HG02884 (cell line): ENCODE measurements around the gene COL12A1.

Source experiments
- ATAC-seq: cut with Tn5 transposase; IDR thresholded peaks from one replicate; pipeline ENCODE4 v1.9.1; 2021; ENCODE audit warnings: mild to moderate bottlenecking, moderate library complexity; ENCODE audit not compliant: unreplicated experiment

Gene COL12A1

DNA sequence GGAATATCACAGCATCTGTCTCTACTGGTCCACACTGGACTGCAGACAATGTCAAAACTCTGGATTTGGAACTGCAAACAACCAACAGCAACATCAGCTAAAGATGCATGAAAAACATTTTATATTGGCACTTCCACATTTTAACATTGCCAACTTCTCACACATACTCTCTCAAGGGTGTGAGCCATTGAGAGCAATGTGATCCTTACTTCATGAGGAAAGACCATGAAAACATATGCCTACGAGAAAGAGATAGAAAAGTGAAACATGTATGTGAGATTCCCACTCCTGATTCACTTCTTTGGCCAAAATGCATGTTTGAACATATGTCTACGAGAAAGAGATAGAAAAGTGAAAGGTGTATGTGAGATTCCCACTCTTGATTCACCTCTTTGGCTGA lies 99.4 kb downstream of the COL12A1 start:
- ATAC-seq, result no peak

DNA sequence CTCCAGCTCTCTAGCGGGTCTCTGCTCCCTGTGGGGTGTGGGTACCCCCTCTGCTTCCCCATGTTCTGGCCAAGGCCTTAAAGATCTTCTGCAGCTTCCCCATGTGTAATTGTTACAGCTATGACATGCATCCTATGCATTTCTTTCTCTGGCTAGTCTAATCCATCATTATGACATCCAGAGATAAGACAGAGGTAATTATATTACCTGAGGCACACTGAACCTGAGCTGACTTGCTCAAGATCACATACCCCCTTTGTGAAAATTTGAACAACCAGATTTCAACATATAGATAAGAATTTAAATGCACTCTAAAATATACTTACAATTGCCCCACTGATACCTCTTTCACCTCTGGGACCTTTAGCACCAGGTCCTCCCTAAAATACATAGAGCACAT lies 102.4 kb downstream of the COL12A1 start:
- no peak for ATAC-seq

- ATAC-seq, result no peak
These were observed 103.6 kb downstream of the COL12A1 start for GRCh38 chr6:75102301-75102700.

DNA sequence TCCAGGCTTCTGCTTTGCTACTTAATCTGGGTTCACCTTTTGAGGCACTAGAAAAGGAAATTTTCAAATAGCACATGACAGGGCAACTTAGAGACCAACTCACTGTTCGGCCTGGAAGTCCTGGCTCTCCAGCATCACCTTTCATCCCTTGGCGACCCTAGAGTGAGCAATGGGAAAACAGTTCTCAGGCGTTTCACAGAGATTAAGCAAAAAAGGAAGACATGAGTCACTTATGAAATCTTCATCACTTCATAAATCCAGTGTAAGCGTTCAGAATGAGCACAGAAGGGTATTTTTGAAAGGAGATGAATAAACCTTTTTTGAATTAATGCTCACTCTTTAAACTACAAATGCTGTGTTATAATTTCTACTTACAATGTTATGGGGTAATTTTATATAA lies 104.0 kb downstream of the COL12A1 start:
- ATAC-seq, result no peak

DNA sequence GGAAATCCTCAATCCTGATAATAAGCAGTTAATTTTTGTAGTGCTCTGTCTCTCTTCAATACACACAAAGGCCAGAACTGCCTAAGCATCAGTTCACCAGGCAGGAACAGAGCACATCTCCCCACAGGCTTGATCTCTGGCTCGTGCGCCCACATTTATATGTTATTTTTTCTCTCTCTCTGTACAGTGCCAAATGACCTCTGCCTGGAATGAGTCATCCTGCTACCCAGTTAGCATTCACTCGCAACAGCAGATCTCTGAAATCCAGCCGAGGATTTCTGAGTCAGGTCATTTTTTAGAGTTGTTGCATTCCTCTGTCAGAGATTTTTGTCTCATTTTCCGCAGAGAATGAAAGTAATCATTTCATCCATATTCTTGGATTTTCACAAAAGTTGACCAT lies 107.1 kb downstream of the COL12A1 start:
- ATAC-seq, result no peak

DNA sequence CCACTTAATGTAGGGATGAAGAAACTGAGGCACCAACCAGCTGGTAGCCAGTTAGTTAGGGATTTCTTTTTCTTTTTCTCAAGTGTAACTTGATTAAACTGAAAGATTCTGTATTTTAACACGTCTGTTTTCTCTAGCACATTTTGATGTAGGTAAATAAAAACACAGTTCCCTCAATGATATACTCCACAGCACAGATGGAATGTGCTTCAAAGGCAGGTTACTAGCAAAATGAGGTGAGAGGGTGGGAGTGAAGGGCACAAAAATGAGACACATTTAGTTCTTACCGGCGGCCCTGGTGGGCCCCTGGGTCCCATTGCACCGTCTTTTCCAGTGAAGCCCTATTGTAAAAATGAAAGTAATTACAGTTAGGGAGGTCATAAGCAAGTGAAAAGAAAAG lies 108.9 kb downstream of the COL12A1 start:
- no peak for ATAC-seq

DNA sequence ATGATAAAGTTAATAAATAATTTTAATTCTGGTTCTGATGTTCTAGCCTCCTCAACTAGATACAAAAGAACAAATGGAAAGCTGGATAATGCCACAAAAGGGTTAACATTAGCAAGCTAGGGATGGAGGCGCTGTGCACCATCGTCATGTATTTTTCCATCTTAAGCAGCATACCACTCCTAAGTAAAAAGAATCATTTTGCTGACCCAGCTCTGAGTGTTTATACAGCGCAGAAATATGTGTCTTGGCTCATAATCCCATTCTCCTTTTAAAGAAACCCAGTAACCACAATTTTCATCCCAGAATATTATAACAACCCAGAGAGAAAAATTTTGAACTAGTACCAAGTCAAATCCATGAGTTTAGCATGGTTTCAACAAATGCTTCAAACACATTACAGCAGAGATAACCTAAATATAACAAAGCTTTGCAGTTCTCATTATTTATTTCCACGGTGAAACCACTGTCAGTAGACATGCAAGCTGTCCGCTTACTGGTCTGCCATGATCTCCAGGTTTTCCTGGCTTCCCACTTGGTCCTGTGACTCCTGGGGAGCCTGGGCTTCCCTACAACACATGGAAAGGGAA lies 111.1 kb downstream of the COL12A1 start:
- no peak for ATAC-seq

GRCh38 chr6:75091467-75092190 lies 114.2 kb downstream of the COL12A1 start:
- ATAC-seq, result no peak

DNA sequence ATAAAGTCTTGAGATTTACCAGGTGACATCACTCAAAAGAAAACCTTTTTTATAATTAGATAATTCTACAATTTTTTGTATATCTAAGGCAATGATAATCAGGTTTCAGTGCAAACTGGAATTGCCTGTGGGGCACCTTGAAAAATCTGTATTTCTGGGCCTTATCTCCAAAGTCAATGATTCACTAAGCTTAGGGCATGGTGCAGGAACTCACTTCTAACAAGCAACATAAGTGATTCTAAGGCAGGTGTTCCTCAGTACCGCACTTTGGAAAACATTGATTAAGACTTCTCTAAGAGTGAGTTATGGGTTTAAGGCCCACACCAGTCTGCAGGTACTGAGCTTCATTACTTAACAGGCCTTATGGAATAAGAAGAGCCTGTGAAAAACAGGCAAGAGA lies 115.3 kb downstream of the COL12A1 start:
- ATAC-seq, result no peak

DNA sequence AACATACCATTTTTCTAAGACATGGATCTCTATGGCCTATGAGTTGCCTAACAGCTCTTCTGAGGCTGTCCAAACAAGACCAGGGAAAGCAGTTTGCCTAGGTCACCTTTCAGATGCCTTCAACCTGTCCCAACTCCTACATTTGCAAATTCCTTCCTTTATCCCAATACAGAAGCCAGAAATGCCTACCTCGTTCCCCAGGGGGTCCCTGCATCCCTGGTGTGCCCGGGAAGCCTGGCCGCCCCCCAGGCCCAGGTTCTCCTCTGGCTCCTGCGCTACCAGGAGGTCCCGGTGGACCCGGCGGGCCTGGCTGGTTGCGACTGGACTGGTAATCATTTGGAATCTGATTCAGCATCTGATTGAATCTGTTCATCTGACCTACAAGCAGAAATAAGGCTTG lies 115.9 kb downstream of the COL12A1 start:
- no peak for ATAC-seq

GRCh38 chr6:75089151-75089897 lies 116.5 kb downstream of the COL12A1 start:
- no peak for ATAC-seq

GRCh38 chr6:75085931-75086635 lies 119.8 kb downstream of the COL12A1 start:
- no peak for ATAC-seq

DNA sequence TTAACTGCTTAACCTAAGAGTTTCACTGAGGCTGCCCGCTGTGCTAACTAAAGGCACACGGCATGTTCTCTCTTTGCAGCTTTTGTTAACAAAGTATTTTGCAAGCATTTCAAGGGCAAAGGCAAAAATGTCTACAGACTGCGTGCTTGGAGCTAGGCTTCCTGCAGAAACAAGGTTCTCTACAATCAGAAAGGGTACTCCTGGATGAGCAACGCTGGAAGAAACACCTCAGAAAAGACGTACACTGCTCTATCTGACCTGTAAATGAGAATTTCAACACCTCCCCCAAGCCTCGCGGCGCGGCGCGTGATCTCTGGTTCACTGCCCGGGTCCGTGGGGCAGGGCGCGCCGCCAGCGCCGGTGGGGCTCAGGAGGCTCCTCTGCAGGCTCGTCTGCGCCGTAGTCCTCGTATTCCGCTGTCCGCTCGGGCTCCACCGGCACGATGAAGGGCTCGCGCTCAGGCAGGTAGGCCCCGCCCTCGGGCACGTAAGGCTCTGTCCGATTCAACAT lies 120.9 kb downstream of the COL12A1 start:
- no peak for ATAC-seq

DNA sequence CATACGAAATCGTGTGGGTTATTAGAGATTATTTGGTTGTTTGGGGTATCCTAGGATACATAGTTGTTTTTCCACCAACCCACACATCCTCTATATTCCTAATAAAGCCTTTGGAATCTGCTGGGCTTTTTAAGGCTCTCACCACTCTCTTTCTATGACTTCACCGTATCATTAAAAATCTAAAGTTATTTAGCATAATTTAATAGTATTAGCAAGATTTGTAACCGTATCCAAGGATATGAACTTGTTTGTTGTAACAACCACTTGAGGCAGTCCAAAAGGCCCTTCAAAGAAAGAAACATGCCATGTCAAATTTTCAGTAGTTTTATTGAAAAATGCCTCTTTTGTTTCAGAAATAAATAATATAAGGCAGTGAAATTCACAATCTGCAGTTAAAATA lies 121.8 kb downstream of the COL12A1 start:
- no peak for ATAC-seq

GRCh38 chr6:75081921-75082320 lies 123.9 kb downstream of the COL12A1 start:
- no peak for ATAC-seq

GRCh38 chr6:75081047-75081446 lies 124.8 kb downstream of the COL12A1 start:
- ATAC-seq, result no peak

DNA sequence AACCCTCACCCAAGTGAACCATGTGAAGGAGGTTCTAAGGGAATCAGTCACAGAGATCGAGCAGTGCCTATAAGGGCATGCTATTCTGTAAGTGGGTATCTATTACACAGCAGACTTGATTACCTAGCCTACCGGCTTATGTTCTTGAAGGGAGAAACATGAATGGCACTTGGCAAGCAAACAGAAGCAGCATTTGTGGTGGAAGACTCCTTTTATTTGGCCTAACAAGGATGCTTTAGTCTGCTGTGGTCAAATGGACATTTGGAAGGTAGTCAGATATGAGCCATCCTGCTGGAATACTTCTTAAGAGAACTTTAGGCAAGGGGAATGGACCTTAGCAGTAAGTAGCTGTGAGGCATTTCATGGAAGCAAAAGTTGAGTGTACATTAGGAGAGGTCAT lies 126.3 kb downstream of the COL12A1 start:
- ATAC-seq, result no peak

- no peak for ATAC-seq
These were observed 128.2 kb downstream of the COL12A1 start for GRCh38 chr6:75077701-75078100.

DNA sequence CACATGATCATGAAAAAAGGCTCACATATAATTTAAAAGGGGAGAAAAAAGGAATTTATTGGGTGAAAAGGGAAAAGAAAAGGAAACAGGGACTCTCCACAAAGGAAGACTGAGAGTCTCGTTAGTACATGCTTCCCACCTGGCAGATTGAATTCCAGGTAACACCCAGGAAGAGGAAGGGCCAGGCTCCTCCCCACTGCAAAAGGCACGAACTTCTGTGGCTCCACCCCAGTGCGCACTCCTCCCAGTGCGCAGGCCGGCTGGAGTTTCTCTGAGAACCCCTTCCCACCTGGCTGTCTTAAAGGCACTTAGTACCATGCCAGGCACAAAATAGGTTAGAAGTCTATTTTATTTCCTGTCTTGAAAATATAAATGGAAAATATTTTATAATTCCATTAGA lies 129.8 kb downstream of the COL12A1 start:
- ATAC-seq, result no peak

DNA sequence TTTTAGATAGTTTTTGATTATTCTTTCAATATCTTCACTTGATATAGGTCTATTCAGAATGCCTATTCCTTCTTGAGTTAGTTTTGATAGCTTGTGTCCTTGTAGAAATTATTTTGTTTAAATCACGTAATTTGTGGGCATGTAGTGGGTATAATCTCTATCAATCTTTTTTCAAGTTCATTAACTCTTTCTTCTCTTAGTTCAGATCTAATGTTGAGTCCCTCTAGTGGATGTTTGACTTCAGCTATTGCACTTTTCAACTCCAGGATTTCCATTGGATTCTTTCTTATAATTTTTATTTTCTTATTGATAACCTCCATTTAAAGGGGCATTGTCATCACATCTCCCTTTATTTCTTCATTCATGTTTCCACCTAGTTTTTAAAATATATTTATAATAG lies 135.6 kb downstream of the COL12A1 start:
- ATAC-seq, result no peak

GRCh38 chr6:75065523-75065922 lies 140.3 kb downstream of the COL12A1 start:
- ATAC-seq, result no peak
